Neuronal stem cell (in vitro differentiated cells): Measurements from ENCODE around the gene COMMD1.
A peak's percentile ranks its signal among the peaks of the same experiment; 100 is the strongest.
"Not testable (repeated sequence)": the region's sequence is repeated elsewhere in the genome, so short reads cannot be mapped to it uniquely, and the experiment has no call there.

Experiments
- DNase-seq: peaks from one replicate; pipeline ENCODE4 v3.0.0-alpha.2; 2013; ENCODE audit warnings: low spot score
- H2AFZ ChIP-seq: one replicate; pipeline ENCODE4 v1.6.1; 2013; ENCODE audit warnings: mild to moderate bottlenecking, low read length, inconsistent platforms
- H2AK5ac ChIP-seq: 2 replicates; pipeline ENCODE4 v1.6.1; 2013; ENCODE audit warnings: low read depth, mild to moderate bottlenecking, inconsistent platforms, low read length, moderate library complexity, mixed read lengths
- H2BK120ac ChIP-seq: 2 replicates; pipeline ENCODE4 v1.6.1; 2013; ENCODE audit warnings: low read depth, mild to moderate bottlenecking, inconsistent platforms, low read length, moderate library complexity, mixed read lengths
- H2BK12ac ChIP-seq: one replicate; pipeline ENCODE4 v1.6.1; 2013; ENCODE audit warnings: low read length, inconsistent platforms
- H2BK15ac ChIP-seq: 2 replicates; pipeline ENCODE4 v1.6.1; 2013; ENCODE audit warnings: mild to moderate bottlenecking, low read length, inconsistent platforms, mixed read lengths
- H2BK5ac ChIP-seq: one replicate; pipeline ENCODE4 v1.6.1; 2013; ENCODE audit warnings: inconsistent platforms, mild to moderate bottlenecking, low read length, moderate library complexity
- H3K14ac ChIP-seq: one replicate; pipeline ENCODE4 v1.6.1; 2013; ENCODE audit warnings: low read length, inconsistent platforms
- H3K18ac ChIP-seq: 2 replicates; pipeline ENCODE4 v1.6.1; 2013; ENCODE audit warnings: low read length, inconsistent platforms
- H3K23ac ChIP-seq: 2 replicates; pipeline ENCODE4 v1.6.1; 2013; ENCODE audit warnings: low read depth, mild to moderate bottlenecking, mixed read lengths, low read length, inconsistent platforms; ENCODE audit not compliant: poor library complexity
- H3K27ac ChIP-seq: replicated peaks from 3 replicates; pipeline ENCODE4 v1.5.1; 2013; ENCODE audit warnings: low read length, inconsistent platforms
- H3K27me3 ChIP-seq, 3 experiments: 2 replicates each; pipeline ENCODE4 v1.6.1; 2013; ENCODE audit warnings: low read length in 3 of 3, mild to moderate bottlenecking in 2 of 3, inconsistent platforms in 1 of 3, low read depth in 1 of 3, mixed read lengths in 1 of 3, moderate library complexity in 1 of 3; ENCODE audit not compliant: control insufficient read depth in 3 of 3, insufficient read depth in 3 of 3
- H3K36me3 ChIP-seq, 2 donors: replicated peaks in 1 of 2; 2 replicates each; pipeline ENCODE4 v1.6.1; 2013; ENCODE audit warnings: low read length in 2 of 2; ENCODE audit not compliant: control insufficient read depth in 2 of 2, insufficient read depth in 2 of 2
- H3K4ac ChIP-seq: 2 replicates; pipeline ENCODE4 v1.6.1; 2013; ENCODE audit warnings: inconsistent platforms, mild to moderate bottlenecking, low read length, moderate library complexity
- H3K4me1 ChIP-seq, 2 donors: 1 replicate in 1 of 2; 2 replicates in 1 of 2; pipeline ENCODE4 v1.6.1; 2013; ENCODE audit warnings: low read length in 2 of 2, low read depth in 1 of 2; ENCODE audit not compliant: control insufficient read depth in 2 of 2, insufficient read depth in 1 of 2
- H3K4me2 ChIP-seq: one replicate; pipeline ENCODE4 v1.6.1; 2013; ENCODE audit warnings: mild to moderate bottlenecking, low read length, inconsistent platforms; ENCODE audit not compliant: insufficient read depth, poor library complexity, severe bottlenecking
- H3K4me3 ChIP-seq, 2 donors: 2 replicates each; pipeline ENCODE4 v1.5.1; 2013; ENCODE audit warnings: low read length in 2 of 2, mild to moderate bottlenecking in 2 of 2, inconsistent platforms in 1 of 2, moderate library complexity in 1 of 2
- H3K79me1 ChIP-seq: one replicate; pipeline ENCODE4 v1.6.1; 2013; ENCODE audit warnings: low read depth, mild to moderate bottlenecking, inconsistent platforms, low read length, moderate library complexity
- H3K9ac ChIP-seq: one replicate; pipeline ENCODE4 v1.6.1; 2013; ENCODE audit warnings: mild to moderate bottlenecking, low read depth, low read length, inconsistent platforms; ENCODE audit not compliant: poor library complexity
- H3K9me3 ChIP-seq, 2 donors: replicated peaks in 1 of 2; 2 replicates each; pipeline versions ENCODE3 to v1.6.1; 2013; ENCODE audit warnings: low read length in 2 of 2, mild to moderate bottlenecking in 2 of 2, inconsistent platforms in 1 of 2, low read depth in 1 of 2, mixed read lengths in 1 of 2, moderate library complexity in 1 of 2; ENCODE audit not compliant: control insufficient read depth in 2 of 2, insufficient read depth in 1 of 2
- H4K8ac ChIP-seq: one replicate; pipeline ENCODE4 v1.6.1; 2013; ENCODE audit warnings: low read depth, mild to moderate bottlenecking, inconsistent platforms, low read length, moderate library complexity
- H4K91ac ChIP-seq: one replicate; pipeline ENCODE4 v1.6.1; 2013; ENCODE audit warnings: low read length, low read depth, mild to moderate bottlenecking, inconsistent platforms; ENCODE audit not compliant: poor library complexity
- WGBS, 2 donors: extraction: QIAGEN DNeasy Blood & Tissue Kit; methylation state at CpG; one replicate each; pipeline ENCODE4 v1.1.7; 2013; ENCODE audit warnings: missing lambda C conversion rate in 2 of 2, mixed read lengths in 1 of 2; ENCODE audit not compliant: insufficient read length in 2 of 2, insufficient replicate concordance in 1 of 2; ENCODE audit errors: extremely low coverage in 2 of 2; 5-methylcytosine and 5-hydroxymethylcytosine counted together

The COMMD1 gene

DNA sequence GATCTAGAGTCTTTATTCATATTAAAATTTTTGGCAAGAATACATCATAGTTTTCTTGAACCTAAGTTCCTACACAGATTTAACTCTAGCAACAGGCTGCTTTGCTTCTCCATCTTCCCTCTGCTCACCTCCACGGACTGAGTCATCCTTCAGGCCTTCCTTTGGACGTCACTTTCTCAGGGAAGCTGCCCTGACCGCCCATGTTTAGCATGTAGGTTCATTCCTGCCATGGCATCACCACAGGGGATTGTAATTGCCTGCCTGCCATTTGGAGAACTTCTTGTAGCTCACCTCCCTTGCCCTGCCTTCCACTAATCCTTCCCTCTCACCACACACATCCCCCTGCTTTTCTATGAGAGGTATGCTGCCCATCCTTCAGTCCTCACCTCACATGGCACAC is 246.5 kb downstream of the COMMD1 start:
- Histone ChIP-seq H2AK5ac (no peak overlapping the region), H3K4me2 (no peak overlapping the region), H4K8ac (no peak overlapping the region), H3K4me1 (peaks cover 0 to 2% of the 10 kb centered on the region in 2 donors), H3K9ac (peak overlapping the region; percentile 1), H3K9me3 (no peaks in the 10 kb centered on the region), H2AFZ (no peak overlapping the region), H3K18ac (no peak overlapping the region), H2BK120ac (no peak overlapping the region), H3K4me3 (no peak overlapping the region), H2BK12ac (no peak overlapping the region), H4K91ac (no peak overlapping the region), H2BK15ac (no peak overlapping the region), H3K14ac (no peak overlapping the region), H3K36me3 (no peaks in the 10 kb centered on the region), H3K27ac (no peak overlapping the region), H3K27me3 (no peaks in the 10 kb centered on the region), H3K23ac (no peak overlapping the region), H3K79me1 (no peaks in the 10 kb centered on the region), H2BK5ac (no peak overlapping the region), H3K4ac (no peak overlapping the region)
- WGBS, 2 donors = no CpG with 5 or more reads among the region's 3 CpGs
- no peak for DNase-seq

DNA sequence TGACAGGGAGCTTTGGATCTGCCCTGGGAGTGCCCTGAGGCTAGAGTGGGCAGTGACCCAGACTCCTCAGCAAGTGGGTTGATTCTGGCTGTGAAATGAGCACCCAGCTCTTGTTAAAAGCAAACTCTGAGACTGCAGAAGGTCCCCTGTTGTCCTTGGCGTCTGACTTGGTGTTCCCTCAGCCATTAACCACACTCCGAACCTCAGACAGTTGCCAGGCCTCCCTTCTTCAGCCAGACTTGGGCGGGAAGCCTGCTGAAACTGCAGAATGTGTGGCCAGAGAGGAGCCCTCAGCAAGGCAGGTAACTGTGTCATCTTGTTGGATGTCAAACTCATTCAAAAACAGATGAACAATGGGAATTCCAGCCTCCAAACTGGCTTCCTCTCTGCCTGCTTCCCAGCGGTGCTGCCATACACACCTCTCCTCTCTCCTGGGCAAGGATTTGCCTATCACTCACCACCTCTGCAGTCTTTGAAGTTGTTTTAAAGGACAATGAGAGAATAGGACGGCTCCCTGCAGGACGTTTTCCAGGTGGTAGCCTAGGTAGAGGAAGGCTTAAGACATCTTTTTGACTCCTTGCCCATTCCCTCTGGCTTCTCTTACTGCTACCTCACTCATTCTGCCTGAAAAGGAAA is 251.5 kb downstream of the COMMD1 start:
- Histone ChIP-seq H2AK5ac (no peak overlapping the region), H3K14ac (no peak overlapping the region), H2AFZ (no peak overlapping the region), H2BK12ac (no peak overlapping the region), H3K4me3 (no peak overlapping the region), H3K9me3 (no peaks in the 10 kb centered on the region), H3K4ac (no peak overlapping the region), H3K27me3 (no peaks in the 10 kb centered on the region), H2BK5ac (no peak overlapping the region), H3K23ac (no peak overlapping the region), H2BK120ac (no peak overlapping the region), H3K27ac (no peak overlapping the region), H3K4me1 (no peaks in the 10 kb centered on the region), H3K36me3 (no peaks in the 10 kb centered on the region), H3K9ac (no peak overlapping the region), H4K8ac (no peak overlapping the region), H3K4me2 (no peak overlapping the region), H4K91ac (no peak overlapping the region), H3K18ac (no peak overlapping the region), H3K79me1 (no peaks in the 10 kb centered on the region), H2BK15ac (no peak overlapping the region)
- WGBS, 2 donors = no CpG with 5 or more reads among the region's 6 CpGs
- DNase-seq = no peak

DNA sequence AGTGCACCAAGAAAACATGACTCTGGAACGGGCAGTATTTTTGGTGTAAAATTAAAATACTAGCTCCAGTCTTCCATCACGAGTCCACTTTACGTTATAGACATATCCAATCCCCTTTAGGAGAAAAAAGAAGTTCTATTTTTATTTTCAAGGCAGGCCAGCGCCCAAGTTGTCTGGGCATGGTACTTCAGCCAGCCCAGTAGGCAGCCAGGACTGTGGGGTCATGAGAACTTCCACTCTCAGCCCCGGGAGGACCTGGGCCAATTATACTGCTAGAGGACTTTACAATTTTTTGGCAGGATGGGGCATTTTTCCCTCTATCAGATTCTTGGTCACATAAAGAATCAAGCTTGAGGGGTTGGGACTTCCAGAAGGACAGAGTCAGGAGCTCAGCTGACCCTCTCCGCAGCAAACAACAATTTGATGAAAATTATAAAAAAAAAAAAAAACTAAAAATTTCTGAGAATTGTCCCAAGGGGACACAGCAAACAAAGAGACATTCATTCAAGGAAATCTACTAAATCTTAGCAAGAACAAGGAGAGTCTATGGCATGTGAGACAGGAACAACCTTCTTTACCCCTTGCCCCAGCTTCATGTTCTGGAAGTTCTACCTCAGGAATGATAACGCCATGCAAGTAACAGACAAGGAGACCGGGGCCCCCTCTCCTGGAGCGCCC is 253.1 kb downstream of the COMMD1 start:
- no peak for DNase-seq
- Histone ChIP-seq H4K8ac (no peak overlapping the region), H3K27me3 (peaks cover 0 to 4% (median 0%) of the 10 kb centered on the region in 3 experiments)

DNA sequence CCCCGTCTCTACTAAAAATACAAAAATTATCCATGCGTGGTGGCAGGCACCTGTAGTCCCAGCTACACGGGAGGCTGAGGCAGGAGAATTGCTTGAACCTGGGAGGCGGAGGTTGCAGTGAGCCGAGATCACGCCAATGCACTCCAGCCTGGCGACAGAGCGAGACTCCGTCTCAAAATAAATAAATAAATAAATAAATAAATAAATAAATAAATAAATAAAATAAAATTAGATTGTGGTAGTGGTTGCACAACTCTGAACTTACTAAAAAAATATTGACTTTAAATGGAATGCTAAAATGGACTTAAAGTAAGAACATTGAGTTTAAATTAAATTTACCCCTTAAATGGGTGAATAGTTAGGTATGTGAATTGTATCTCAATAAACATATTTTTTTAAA is 255.2 kb downstream of the COMMD1 start:
- H3K9ac ChIP-seq, H3K9me3 ChIP-seq, H3K14ac ChIP-seq, DNase-seq, H3K4ac ChIP-seq, H4K91ac ChIP-seq, H3K36me3 ChIP-seq, H3K4me3 ChIP-seq, H3K27ac ChIP-seq, H3K23ac ChIP-seq, H3K4me1 ChIP-seq, H3K18ac ChIP-seq, H3K27me3 ChIP-seq, H2BK12ac ChIP-seq, H2AFZ ChIP-seq, H2AK5ac ChIP-seq, H3K4me2 ChIP-seq, H2BK120ac ChIP-seq, H2BK5ac ChIP-seq, H2BK15ac ChIP-seq, H3K79me1 ChIP-seq, H4K8ac ChIP-seq: not testable (repeated sequence)
- no CpG with 5 or more reads among the region's 9 CpGs for WGBS, 2 donors

More for the DNA sequence above, 253.1 kb downstream of the COMMD1 start:
- no peaks in the 10 kb centered on the region for H3K36me3 ChIP-seq
- no peak overlapping the region for H3K18ac ChIP-seq
- no peak overlapping the region for H4K91ac ChIP-seq
- no peak overlapping the region for H3K4me2 ChIP-seq
- no peak overlapping the region for H2BK15ac ChIP-seq
- WGBS, 2 donors = no CpG with 5 or more reads among the region's 9 CpGs
- no peak overlapping the region for H3K27ac ChIP-seq
- no peak overlapping the region for H2BK12ac ChIP-seq
- H3K4me3 ChIP-seq = no peak overlapping the region
- H2AK5ac ChIP-seq = no peak overlapping the region
- no peaks in the 10 kb centered on the region for H3K9me3 ChIP-seq
- no peak overlapping the region for H2BK120ac ChIP-seq
- H3K4ac ChIP-seq = no peak overlapping the region
- no peak overlapping the region for H3K14ac ChIP-seq
- H3K79me1 ChIP-seq = no peaks in the 10 kb centered on the region
- no peak overlapping the region for H3K9ac ChIP-seq
- H2AFZ ChIP-seq = no peak overlapping the region
- H3K23ac ChIP-seq = no peak overlapping the region
- no peaks in the 10 kb centered on the region for H3K4me1 ChIP-seq
- H2BK5ac ChIP-seq = no peak overlapping the region
